Measurements from ENCODE around the gene ZFP91.

Gene ZFP91

GRCh38 chr11:58626934-58627483 is 48.1 kb downstream of the ZFP91 start:
- Histone ChIP-seq H3K27me3 (ENCODE audit: control insufficient read depth, low read length) (no peaks in the 10 kb centered on the region), H3K36me3 (ENCODE audit: control insufficient read depth, low read length) (peaks cover 47% of the 10 kb centered on the region), H3K4me3 (ENCODE audit: low read length) (no peak overlapping the region), H3K27ac (ENCODE audit: low read depth, low read length) (0 out of 2 replicates have a peak overlapping the region, but pooled peaks have one; percentile 7), H3K4me1 (ENCODE audit: control insufficient read depth, low read length) (peaks cover 29% of the 10 kb centered on the region), H3K9me3 (ENCODE audit: control insufficient read depth, insufficient read depth, low read length) (no peaks in the 10 kb centered on the region), H3K4me2 (ENCODE audit: low read length) (peak overlapping the region; percentile 17), H3F3A (ENCODE audit: control insufficient read depth, insufficient read depth) (peaks cover 27% of the 10 kb centered on the region), H4K20me1 (ENCODE audit: control insufficient read depth, insufficient read depth, low read depth, low read length) (no peaks in the 10 kb centered on the region), H3K9me2 (replicated peaks; ENCODE audit: control insufficient read depth, low read length) (no peaks in the 10 kb centered on the region), H3K79me2 (ENCODE audit: control insufficient read depth, low read length) (no peaks in the 10 kb centered on the region)
- TF ChIP-seq CTCF (IDR thresholded peaks at IDR 0.05; ENCODE audit: low read depth, low read length, poor library complexity, severe bottlenecking) (no peak), EZH2phosphoT487 (IDR thresholded peaks at IDR 0.05; ENCODE audit: borderline replicate concordance, low read length) (no peak)

GRCh38 chr11:58628446-58628845 is 49.6 kb downstream of the ZFP91 start:
- H3K79me2 ChIP-seq (ENCODE audit: control insufficient read depth, low read length), result no peaks in the 10 kb centered on the region
- H3K9me2 ChIP-seq (replicated peaks; ENCODE audit: control insufficient read depth, low read length), result no peaks in the 10 kb centered on the region
- H3K27ac ChIP-seq (ENCODE audit: low read depth, low read length), result no peak overlapping the region
- H3K36me3 ChIP-seq (ENCODE audit: control insufficient read depth, low read length), result peaks cover 33% of the 10 kb centered on the region
- no peaks in the 10 kb centered on the region for H3K9me3 ChIP-seq (ENCODE audit: control insufficient read depth, insufficient read depth, low read length)
- TF ChIP-seq EZH2phosphoT487 (IDR thresholded peaks at IDR 0.05; ENCODE audit: borderline replicate concordance, low read length), result no peak
- TF ChIP-seq CTCF (IDR thresholded peaks at IDR 0.05; ENCODE audit: low read depth, low read length, poor library complexity, severe bottlenecking), result no peak
- peaks cover 29% of the 10 kb centered on the region for H3K4me1 ChIP-seq (ENCODE audit: control insufficient read depth, low read length)
- no peaks in the 10 kb centered on the region for H4K20me1 ChIP-seq (ENCODE audit: control insufficient read depth, insufficient read depth, low read depth, low read length)
- no peak overlapping the region for H3K4me3 ChIP-seq (ENCODE audit: low read length)
- H3K27me3 ChIP-seq (ENCODE audit: control insufficient read depth, low read length), result no peaks in the 10 kb centered on the region
- H3K4me2 ChIP-seq (ENCODE audit: low read length), result no peak overlapping the region
- H3F3A ChIP-seq (ENCODE audit: control insufficient read depth, insufficient read depth), result peaks cover 27% of the 10 kb centered on the region

- peaks cover 19% of the 10 kb centered on the region for H3K36me3 ChIP-seq (ENCODE audit: control insufficient read depth, low read length)
- no peaks in the 10 kb centered on the region for H3K9me3 ChIP-seq (ENCODE audit: control insufficient read depth, insufficient read depth, low read length)
- no peaks in the 10 kb centered on the region for H4K20me1 ChIP-seq (ENCODE audit: control insufficient read depth, insufficient read depth, low read depth, low read length)
Measured at GRCh38 chr11:58629857-58630256, 51.0 kb downstream of the ZFP91 start.

More at GRCh38 chr11:58629857-58630256, 51.0 kb downstream of the ZFP91 start:
- TF ChIP-seq EZH2phosphoT487 (IDR thresholded peaks at IDR 0.05; ENCODE audit: borderline replicate concordance, low read length) (no peak), CTCF (IDR thresholded peaks at IDR 0.05; ENCODE audit: low read depth, low read length, poor library complexity, severe bottlenecking) (peak; percentile 72)
- Histone ChIP-seq H3K4me2 (ENCODE audit: low read length) (no peak overlapping the region), H3K9me2 (replicated peaks; ENCODE audit: control insufficient read depth, low read length) (no peaks in the 10 kb centered on the region), H3F3A (ENCODE audit: control insufficient read depth, insufficient read depth) (peaks cover 27% of the 10 kb centered on the region), H3K27ac (ENCODE audit: low read depth, low read length) (no peak overlapping the region), H3K4me1 (ENCODE audit: control insufficient read depth, low read length) (peaks cover 28% of the 10 kb centered on the region), H3K4me3 (ENCODE audit: low read length) (no peak overlapping the region), H3K27me3 (ENCODE audit: control insufficient read depth, low read length) (no peaks in the 10 kb centered on the region), H3K79me2 (ENCODE audit: control insufficient read depth, low read length) (no peaks in the 10 kb centered on the region)
